Measurements from ENCODE around the gene CAMKMT.

GRCh38 chr2:44786045-44786816 lies 424.5 kb downstream of the CAMKMT start:
- no peak for TF ChIP-seq CTCF (IDR thresholded peaks at IDR 0.05)
- TF ChIP-seq POLR2A (IDR thresholded peaks at IDR 0.05), result no peak
